Iris pigment epithelial cell (primary cell): ENCODE data around the gene ASZ1.

Experiments used
- DNase-seq: peaks from one replicate; pipeline ENCODE4 v3.0.0-alpha.2; 2011; ENCODE audit warnings: low read depth

The ASZ1 gene

DNA sequence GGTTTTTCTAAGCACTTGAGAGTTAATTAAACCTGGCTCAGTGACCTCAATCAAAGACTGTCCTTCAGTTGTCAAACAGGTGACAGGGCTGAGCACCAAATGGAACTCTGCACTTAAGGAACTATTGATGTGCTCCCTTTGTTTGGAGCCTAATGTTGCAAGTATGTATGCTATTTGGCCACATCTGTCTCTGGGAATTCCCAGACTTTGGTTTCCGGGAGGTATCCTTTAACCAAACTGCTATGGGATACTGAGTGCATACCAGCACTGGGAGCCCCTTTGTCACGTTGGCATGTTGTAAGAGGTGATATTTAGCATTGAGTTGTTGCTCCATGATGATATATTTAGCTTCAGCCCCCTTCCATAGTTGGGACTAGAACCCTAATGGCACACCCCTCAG lies 25.2 kb downstream of the ASZ1 start:
- peak; percentile 3 for DNase-seq

- DNase-seq = peak; percentile 23
These were observed 25.8 kb downstream of the ASZ1 start for GRCh38 chr7:117401293-117402002.

DNA sequence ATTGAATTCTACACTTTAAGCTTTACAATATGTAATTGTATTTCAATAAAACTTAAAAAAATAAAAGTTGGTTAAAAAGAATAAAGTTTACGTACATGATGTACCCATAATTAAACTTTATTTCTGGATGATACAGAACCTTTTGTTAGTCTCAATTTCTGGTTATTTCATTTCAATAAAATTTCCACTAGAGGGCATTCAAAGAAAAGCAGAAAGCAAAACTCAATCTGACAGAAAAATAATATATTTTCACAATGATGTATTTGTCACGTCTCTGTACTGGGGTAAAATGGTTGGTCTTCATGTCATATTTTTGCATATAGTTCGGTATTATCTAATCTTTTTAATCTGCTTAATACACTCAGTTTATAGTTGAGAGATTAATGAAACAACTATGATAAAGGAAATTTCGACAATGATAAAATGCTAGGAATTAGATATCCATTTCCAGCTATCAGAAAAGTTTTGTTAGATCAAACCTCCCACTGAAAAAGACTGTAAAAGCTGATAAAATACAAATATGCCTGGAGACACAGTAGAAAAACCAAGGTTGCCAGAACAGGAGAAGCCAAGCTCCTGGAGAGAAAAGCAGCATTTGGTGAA lies 27.4 kb downstream of the ASZ1 start:
- no peak for DNase-seq

DNA sequence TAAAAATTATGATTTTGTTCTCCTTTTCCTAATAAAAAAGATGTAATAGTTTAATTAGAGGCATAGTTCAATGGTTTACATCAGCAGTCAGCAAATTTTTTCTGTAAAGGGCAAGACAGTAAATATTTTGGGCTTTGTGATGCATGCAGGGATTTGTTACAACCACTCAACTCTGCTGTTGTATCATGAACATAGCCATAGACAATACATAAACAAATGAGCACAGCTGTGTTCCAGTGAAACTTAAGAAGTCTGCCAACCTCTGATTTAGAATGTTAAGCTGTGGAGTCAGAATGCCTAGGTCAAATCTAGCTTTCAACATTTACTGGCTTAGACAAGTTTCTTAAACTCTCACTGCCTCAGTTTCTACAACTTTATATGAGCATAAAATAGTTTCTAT lies 31.6 kb downstream of the ASZ1 start:
- peak; percentile 22 for DNase-seq

GRCh38 chr7:117393781-117394180 lies 33.5 kb downstream of the ASZ1 start:
- no peak for DNase-seq

GRCh38 chr7:117389871-117390270 lies 37.4 kb downstream of the ASZ1 start:
- no peak for DNase-seq

DNA sequence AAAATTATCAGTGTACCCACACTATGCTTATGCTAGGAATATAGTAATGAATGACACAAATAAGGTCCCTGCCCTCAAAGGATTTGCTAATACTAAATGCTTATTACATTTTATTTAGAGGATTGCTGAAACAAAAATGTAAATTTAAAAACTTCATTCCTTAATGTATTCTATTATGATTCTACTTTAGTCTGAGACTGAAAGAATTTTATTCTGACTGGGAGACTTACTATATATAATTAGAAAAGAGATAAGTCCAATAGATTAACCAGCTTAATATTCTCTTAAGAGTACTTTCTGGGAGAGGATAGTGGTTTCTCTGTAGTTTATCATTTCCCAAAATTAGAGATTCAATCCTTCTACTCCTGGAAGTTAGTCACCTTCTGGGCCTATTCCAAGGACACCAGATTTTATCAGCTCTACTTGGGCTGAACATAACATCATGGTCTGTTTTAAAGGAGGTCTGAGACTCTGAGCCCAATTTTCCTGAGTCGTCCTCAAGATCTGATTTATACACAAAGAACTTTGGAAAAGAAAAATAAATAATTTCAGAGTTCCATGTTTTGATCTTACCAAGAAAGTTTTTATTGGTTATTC lies 41.1 kb downstream of the ASZ1 start:
- peak; percentile 16 for DNase-seq

GRCh38 chr7:117385363-117386109 lies 41.8 kb downstream of the ASZ1 start:
- peak; percentile 49 for DNase-seq

- DNase-seq = peak; percentile 33
These were observed 42.5 kb downstream of the ASZ1 start for GRCh38 chr7:117384688-117385362.

- DNase-seq = peak; percentile 25
These were observed 43.7 kb downstream of the ASZ1 start for GRCh38 chr7:117383483-117384189.

DNA sequence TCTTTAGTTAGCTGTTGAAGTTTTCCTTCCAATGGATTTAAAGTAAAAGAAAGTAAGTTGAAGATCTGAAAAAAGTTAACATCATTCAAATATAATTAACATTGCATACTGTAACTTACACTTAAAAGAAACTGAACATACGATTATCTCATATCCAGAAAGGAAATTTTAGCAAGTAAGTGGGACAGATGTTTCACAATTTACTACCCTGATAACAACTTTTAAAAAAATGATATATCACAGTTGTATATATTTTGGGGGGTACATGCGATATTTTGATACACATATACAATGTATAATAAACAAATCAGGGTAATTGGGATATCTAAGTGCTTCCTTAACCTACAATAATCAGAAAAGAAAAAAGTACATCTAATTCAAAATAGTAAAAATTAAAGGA lies 44.2 kb downstream of the ASZ1 start:
- no peak for DNase-seq

GRCh38 chr7:117381362-117381761 lies 45.9 kb downstream of the ASZ1 start:
- DNase-seq = peak; percentile 7

DNA sequence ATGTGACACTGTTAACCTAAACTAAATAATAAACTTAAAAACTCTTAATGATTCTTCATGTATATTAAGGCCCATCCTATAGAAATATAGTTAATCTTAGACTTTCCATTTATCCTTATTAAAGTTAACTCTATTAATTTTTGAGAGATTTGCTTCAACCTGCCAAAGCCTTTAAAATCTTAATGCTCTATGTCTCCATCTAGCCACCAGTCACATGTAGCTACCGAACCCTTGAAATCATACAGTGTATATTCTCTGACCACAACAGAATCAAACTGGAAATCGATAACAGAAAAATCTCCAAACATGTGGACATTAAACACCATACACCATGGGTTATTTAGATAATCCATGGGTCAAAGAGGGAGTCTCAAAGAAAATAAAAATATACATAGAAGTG lies 51.9 kb downstream of the ASZ1 start:
- DNase-seq = peak; percentile 38

DNA sequence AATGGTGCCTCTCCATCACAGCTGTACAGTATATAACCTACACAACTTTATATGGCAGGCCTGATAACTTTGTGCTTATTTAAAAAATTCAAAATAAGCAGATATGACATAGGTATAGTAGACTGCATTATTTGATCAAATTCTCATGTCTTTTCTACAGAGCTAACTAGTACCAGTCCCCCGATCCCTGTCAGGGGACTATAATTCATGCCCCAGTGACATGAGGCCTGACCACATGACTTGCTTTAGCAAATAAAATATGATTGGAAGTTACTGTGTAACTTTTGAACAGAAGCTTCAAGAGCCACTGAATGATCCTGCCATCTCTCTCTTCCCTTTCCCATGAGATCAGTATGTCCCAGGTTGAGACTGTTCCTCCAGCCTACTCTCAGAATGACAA lies 55.2 kb downstream of the ASZ1 start:
- no peak for DNase-seq

DNA sequence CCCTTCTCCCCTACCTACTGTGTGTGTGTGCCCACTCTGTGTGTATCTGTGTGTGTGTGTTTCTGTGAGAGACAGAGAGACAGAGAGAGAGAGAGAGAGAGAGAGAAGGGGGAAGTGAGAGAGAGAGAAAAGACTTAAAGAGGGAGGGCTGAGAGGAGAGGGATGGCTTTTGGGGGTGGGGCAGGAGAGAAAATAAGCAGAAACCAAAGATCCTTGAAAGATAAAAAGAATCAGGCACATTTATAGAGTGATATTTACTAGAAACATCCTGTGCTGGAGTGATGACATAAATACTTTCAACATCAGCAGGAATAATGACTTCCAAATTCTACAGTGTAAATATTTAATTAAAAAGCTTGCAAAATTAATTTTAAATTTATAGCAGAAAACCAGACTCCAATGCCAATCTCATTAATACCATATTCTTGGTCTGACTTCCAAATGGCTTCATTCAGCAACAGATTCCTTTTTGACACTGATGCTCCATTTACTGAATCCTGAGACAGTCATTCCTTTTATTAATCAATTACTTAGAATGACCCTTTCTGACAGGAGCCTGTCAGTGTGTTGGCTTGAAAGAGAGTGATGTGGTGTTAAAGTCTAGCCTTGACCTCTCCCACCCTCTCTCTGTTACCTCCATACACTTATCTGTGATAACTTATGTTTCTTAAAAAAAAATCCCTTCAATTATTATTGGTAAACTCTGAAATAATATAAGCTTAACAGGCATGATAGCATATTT lies 62.8 kb downstream of the ASZ1 start:
- DNase-seq = no peak

DNA sequence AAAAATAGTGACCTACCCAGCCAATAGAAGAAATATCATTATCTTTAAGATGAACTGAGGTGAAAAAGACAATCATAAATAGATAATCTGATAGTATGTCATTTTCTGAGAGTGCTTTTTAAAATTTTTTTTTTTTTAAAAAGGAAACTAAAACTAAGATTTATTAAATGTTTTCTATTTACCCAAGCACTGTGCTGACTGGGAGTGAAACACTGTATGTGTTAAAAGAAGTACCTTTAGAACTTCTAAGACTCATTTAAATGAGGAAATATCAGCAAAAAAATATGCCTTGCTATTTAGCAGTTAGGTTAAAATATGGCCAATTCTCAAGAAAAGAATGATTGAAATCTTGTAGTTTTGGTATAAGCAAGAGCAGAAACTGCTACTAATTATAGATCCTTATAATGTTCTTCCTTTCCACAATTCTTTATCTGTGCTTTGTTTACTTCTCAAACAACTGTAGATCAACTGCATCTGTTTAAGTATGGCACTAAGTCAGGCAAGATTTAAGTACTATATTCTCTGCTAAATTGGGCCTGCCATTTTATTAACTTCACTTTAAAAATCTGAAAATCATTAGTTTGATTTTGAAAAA lies 64.9 kb downstream of the ASZ1 start:
- no peak for DNase-seq

DNA sequence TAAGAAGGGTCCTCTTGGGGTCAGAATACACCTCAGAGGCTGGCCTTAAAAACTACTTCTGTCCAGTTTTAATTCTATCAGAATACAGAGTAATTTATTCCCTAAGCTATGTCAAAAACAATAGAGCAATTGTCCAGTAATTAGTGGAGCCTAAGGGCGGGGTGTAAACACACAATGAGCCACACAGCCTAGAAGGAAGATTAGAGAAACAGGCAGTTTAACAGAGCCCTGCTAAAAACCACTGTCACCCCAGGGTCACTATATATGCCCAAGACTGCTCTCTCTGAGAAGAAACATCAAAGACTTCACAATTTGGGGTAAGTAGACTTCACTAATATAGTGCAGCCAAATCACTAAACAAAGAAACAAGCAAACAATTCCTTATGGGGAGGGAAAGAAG lies 77.3 kb downstream of the ASZ1 start:
- DNase-seq = no peak

DNA sequence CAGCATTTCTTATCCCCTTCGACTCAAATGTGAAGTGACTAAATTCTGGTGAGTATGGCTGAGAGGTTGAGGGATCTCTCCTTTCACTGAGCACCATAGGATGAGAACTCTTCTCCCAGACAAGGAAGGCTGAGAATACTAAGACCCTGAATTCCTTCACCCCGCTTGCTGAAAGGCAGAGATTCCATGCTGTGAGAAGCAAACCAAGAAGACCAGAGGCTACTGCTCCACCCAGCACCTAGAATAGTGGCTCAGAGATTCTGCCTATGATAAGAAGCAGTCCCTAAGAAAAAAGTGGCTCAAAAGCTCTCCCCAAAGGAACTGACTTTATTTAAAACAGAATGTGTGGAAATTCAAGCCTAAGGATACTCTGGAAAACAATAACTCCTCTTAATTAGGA lies 77.7 kb downstream of the ASZ1 start:
- no peak for DNase-seq

GRCh38 chr7:117347962-117348672 lies 79.2 kb downstream of the ASZ1 start:
- DNase-seq = no peak

GRCh38 chr7:117347480-117347879 lies 79.8 kb downstream of the ASZ1 start:
- no peak for DNase-seq
